Liver (tissue), 3 donors: ENCODE data around the gene ADIRF.

ENCODE experiments used
- ATF3 ChIP-seq: IDR thresholded peaks from 2 replicates; pipeline ENCODE4 v1.6.1; 2016; ENCODE audit warnings: antibody characterized with exemption
- CTCF ChIP-seq: fragments of 150-350 bp; IDR thresholded peaks from 2 replicates; pipeline ENCODE4 v1.5.1; 2017; ENCODE audit warnings: improper control_type of control experiment, low read depth, low read length; ENCODE audit not compliant: missing input control
- EGR1 ChIP-seq, 2 donors: IDR thresholded peaks; 2 replicates each; pipeline ENCODE4 v1.6.1; 2016 to 2018; ENCODE audit warnings: antibody characterized with exemption in 2 of 2, low read depth in 2 of 2
- HNF4A ChIP-seq, 2 donors: conservative IDR thresholded peaks; 2 replicates each; pipeline ENCODE4 v1.6.1; 2016; ENCODE audit warnings: antibody characterized with exemption in 2 of 2, mild to moderate bottlenecking in 2 of 2
- HNF4G ChIP-seq: IDR thresholded peaks from 2 replicates; pipeline ENCODE4 v1.6.1; 2016; ENCODE audit warnings: antibody characterized with exemption
- JUND ChIP-seq, 2 donors: IDR thresholded peaks; 2 replicates each; pipeline ENCODE4 v1.6.1; 2016; ENCODE audit warnings: antibody characterized with exemption in 2 of 2
- MAX ChIP-seq: IDR thresholded peaks from 2 replicates; pipeline ENCODE4 v1.6.1; 2016; ENCODE audit warnings: antibody characterized with exemption
- NR2F2 ChIP-seq: IDR thresholded peaks from 2 replicates; pipeline ENCODE4 v1.6.1; 2016; ENCODE audit warnings: antibody characterized with exemption
- RAD21 ChIP-seq, 2 donors: IDR thresholded peaks; 2 replicates each; pipeline ENCODE4 v1.6.1; 2016; ENCODE audit warnings: antibody characterized with exemption in 2 of 2, mild to moderate bottlenecking in 2 of 2
- REST ChIP-seq: IDR thresholded peaks from 2 replicates; pipeline ENCODE4 v1.6.1; 2016; ENCODE audit warnings: antibody characterized with exemption, mild to moderate bottlenecking
- SP1 ChIP-seq: IDR thresholded peaks from 2 replicates; pipeline ENCODE4 v1.6.1; 2018; ENCODE audit warnings: antibody characterized with exemption, mild to moderate bottlenecking
- TAF1 ChIP-seq: conservative IDR thresholded peaks from 2 replicates; pipeline ENCODE4 v1.6.1; 2016; ENCODE audit warnings: antibody characterized with exemption, mild to moderate bottlenecking
- YY1 ChIP-seq: IDR thresholded peaks from 2 replicates; pipeline ENCODE4 v1.6.1; 2016; ENCODE audit warnings: antibody characterized with exemption, mild to moderate bottlenecking
- ZBTB33 ChIP-seq: IDR thresholded peaks from 2 replicates; pipeline ENCODE4 v1.6.1; 2016; ENCODE audit warnings: antibody characterized with exemption
- donor health status: healthy.
- donor health status: healthy.

GRCh38 chr10:86969421-86970041 is 1.2 kb downstream of the ADIRF start:
- TF ChIP-seq RAD21 (IDR thresholded peaks at IDR 0.05), result no peak
- no peak for TF ChIP-seq ATF3
- TF ChIP-seq CTCF, result no peak
- no peak for TF ChIP-seq ZBTB33
- TF ChIP-seq SP1, result no peak
- TF ChIP-seq EGR1 (IDR thresholded peaks at IDR 0.05; ENCODE audit: low read depth in 2 of 2), result no peak
- no peak for TF ChIP-seq YY1
- TF ChIP-seq REST, result no peak
- TF ChIP-seq TAF1, result no peak
- TF ChIP-seq MAX, result no peak
- no peak for TF ChIP-seq NR2F2
- no peak for TF ChIP-seq HNF4G
- TF ChIP-seq JUND (IDR thresholded peaks at IDR 0.05), result no peak
- no peak for TF ChIP-seq HNF4A (conservative IDR thresholded peaks at IDR 0.05)
